Epithelial cell of prostate (primary cell): Measurements from ENCODE around the gene LRIG1.

Experiments used
- DNase-seq: peaks from one replicate; pipeline ENCODE4 v3.0.0-alpha.2; 2011; ENCODE audit warnings: low read depth, low spot score
- H3K27ac ChIP-seq: fragments of 450-650 bp; 2 replicates; pipeline ENCODE4 v1.5.1; 2017; ENCODE audit warnings: mild to moderate bottlenecking

Gene LRIG1

GRCh38 chr3:66371432-66371831 lies 129.4 kb downstream of the LRIG1 start:
- DNase-seq, result no peak
- H3K27ac ChIP-seq, result no peak overlapping the region

GRCh38 chr3:66370179-66370578 lies 130.6 kb downstream of the LRIG1 start:
- H3K27ac ChIP-seq, result no peak overlapping the region
- DNase-seq, result no peak

GRCh38 chr3:66367979-66368378 lies 132.8 kb downstream of the LRIG1 start:
- DNase-seq, result no peak
- no peak overlapping the region for H3K27ac ChIP-seq

GRCh38 chr3:66366747-66367146 lies 134.1 kb downstream of the LRIG1 start:
- DNase-seq, result no peak
- H3K27ac ChIP-seq, result no peak overlapping the region

GRCh38 chr3:66365080-66365479 lies 135.7 kb downstream of the LRIG1 start:
- no peak for DNase-seq
- H3K27ac ChIP-seq, result no peak overlapping the region

- no peak for DNase-seq
- no peak overlapping the region for H3K27ac ChIP-seq
Observed at GRCh38 chr3:66363148-66363547, 137.7 kb downstream of the LRIG1 start.

- DNase-seq, result no peak
- no peak overlapping the region for H3K27ac ChIP-seq
Observed at GRCh38 chr3:66362541-66362941, 138.3 kb downstream of the LRIG1 start.

- DNase-seq, result no peak
- no peak overlapping the region for H3K27ac ChIP-seq
Observed at GRCh38 chr3:66361356-66361755, 139.5 kb downstream of the LRIG1 start.

GRCh38 chr3:66355997-66356396 lies 144.8 kb downstream of the LRIG1 start:
- H3K27ac ChIP-seq, result no peak overlapping the region
- no peak for DNase-seq

GRCh38 chr3:66355394-66355793 lies 145.4 kb downstream of the LRIG1 start:
- H3K27ac ChIP-seq, result no peak overlapping the region
- DNase-seq, result no peak

- H3K27ac ChIP-seq, result no peak overlapping the region
- no peak for DNase-seq
Observed at GRCh38 chr3:66354001-66354400, 146.8 kb downstream of the LRIG1 start.

- no peak overlapping the region for H3K27ac ChIP-seq
Observed at GRCh38 chr3:66353530-66353929, 147.3 kb downstream of the LRIG1 start.

GRCh38 chr3:66353039-66353438 lies 147.8 kb downstream of the LRIG1 start:
- DNase-seq, result no peak
- H3K27ac ChIP-seq, result no peak overlapping the region

More at GRCh38 chr3:66353530-66353929, 147.3 kb downstream of the LRIG1 start:
- no peak for DNase-seq

- DNase-seq, result no peak
- H3K27ac ChIP-seq, result no peak overlapping the region
Observed at GRCh38 chr3:66350601-66351000, 150.2 kb downstream of the LRIG1 start.

GRCh38 chr3:66348704-66349103 lies 152.1 kb downstream of the LRIG1 start:
- no peak overlapping the region for H3K27ac ChIP-seq
- DNase-seq, result no peak

GRCh38 chr3:66344848-66345578 lies 155.8 kb downstream of the LRIG1 start:
- no peak for DNase-seq
- H3K27ac ChIP-seq, result no peak overlapping the region

GRCh38 chr3:66344391-66344811 lies 156.4 kb downstream of the LRIG1 start:
- no peak overlapping the region for H3K27ac ChIP-seq
- DNase-seq, result no peak

- DNase-seq, result no peak
- no peak overlapping the region for H3K27ac ChIP-seq
Observed at GRCh38 chr3:66342717-66343356, 158.0 kb downstream of the LRIG1 start.

- H3K27ac ChIP-seq, result no peak overlapping the region
- DNase-seq, result no peak
Observed at GRCh38 chr3:66338927-66339326, 161.9 kb downstream of the LRIG1 start.

- no peak overlapping the region for H3K27ac ChIP-seq
- DNase-seq, result no peak
Observed at GRCh38 chr3:66336333-66336766, 164.5 kb downstream of the LRIG1 start.

GRCh38 chr3:66335671-66336070 lies 165.2 kb downstream of the LRIG1 start:
- no peak for DNase-seq
- no peak overlapping the region for H3K27ac ChIP-seq
